Measurements from ENCODE around the gene PACRG.

The PACRG gene

DNA sequence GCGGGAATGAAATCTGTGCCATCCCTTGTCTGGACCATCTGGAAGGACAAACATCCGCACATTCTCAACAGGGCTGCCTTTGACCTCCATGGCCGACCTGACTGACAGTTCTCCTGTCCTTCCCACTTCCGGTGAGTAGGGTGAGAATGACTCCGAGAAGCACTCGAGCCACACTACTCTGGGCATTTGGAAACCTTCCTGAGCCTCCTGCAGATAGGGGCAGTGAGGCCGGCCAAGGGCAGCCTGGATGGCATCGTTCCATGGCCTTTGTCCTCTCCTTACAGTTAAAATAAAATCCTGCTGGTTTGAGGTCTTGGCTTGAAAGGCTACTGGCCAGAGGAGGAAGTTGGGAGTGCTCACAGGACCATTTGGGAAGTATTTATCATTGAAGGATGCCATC lies 615.8 kb downstream of the PACRG start:
- DNase-seq, result no peak

DNA sequence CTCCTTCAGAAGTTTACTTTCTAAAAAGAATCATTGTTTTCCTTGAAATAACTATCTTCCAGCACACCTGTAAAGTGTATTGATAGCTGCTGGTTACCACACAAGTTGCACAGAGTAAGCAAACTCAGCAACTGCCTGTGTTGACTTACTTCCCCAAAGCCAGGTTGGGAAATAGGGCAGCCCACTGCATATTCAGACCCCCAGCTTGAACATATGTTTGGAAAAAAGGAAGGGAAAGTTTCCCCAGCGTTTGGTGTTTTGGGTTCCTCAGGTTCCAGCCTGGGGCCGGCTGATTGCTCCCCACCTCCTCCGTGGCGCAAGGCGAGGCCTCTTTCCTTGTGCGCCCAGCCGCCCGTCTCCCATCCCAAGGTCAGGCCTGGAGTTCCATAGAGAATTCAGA lies 616.6 kb downstream of the PACRG start:
- DNase-seq, result no peak

DNA sequence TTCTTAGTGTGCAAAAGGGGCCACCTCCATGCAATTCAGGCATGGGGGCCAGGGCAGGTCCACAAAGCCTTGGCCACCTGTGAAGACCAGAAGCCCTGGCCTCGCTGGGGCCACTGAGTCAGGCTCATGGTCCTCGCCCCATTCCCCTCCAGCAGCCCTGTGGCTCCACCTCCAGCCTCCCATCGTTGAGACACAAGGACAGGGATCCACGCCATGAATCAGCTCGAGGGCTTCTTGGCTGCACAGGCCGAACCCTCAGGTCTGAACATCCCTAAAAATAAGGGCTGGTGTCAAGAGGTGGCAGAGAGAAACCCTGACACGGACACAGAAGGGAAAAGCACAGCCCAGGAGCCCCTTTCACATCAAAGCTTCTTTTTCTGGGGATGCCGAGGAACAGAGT lies 618.2 kb downstream of the PACRG start:
- no peak for DNase-seq

DNA sequence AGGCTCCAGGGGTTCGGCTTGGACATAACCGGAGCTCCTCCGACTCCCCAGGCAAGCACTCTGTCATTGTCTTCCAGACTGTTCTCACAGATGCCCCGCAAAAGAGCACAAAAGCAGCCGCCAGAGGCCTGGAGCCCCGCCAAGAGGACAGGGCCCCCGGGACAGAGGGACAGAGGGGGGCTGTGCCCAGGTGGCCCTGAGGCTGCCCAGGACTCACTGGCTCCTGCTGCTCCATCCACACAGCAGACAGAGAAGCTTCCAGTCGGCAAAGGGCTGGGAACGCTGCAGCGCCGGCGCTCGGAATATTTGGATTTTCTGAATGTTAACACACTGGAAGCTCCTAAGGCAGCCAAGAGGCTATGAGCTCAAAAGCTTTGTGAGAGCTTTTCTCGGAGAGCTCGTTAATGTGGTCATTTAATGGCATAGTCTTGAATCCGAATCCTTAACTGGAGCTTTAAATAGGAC lies 618.8 kb downstream of the PACRG start:
- DNase-seq, result no peak

DNA sequence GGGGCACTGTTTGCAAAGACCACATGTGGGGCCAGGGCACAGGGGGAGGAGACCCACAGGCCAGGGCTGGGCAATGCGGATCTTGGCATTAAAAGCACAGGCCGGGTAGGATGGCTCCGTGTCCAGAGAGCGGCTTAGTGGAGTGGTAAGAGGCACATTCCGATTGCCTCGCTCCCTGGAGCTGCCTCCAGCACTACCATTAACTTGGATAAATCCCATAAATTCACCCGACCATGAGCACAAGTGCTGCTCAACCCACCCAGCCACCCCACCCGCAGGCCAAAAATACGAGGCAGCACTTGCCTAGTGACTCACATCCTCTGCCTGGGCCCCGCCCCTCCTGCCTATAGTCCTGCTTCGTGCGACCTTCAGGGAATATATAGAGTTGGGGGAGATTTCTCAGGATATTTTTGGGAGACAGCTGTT lies 619.3 kb downstream of the PACRG start:
- DNase-seq, result no peak

DNA sequence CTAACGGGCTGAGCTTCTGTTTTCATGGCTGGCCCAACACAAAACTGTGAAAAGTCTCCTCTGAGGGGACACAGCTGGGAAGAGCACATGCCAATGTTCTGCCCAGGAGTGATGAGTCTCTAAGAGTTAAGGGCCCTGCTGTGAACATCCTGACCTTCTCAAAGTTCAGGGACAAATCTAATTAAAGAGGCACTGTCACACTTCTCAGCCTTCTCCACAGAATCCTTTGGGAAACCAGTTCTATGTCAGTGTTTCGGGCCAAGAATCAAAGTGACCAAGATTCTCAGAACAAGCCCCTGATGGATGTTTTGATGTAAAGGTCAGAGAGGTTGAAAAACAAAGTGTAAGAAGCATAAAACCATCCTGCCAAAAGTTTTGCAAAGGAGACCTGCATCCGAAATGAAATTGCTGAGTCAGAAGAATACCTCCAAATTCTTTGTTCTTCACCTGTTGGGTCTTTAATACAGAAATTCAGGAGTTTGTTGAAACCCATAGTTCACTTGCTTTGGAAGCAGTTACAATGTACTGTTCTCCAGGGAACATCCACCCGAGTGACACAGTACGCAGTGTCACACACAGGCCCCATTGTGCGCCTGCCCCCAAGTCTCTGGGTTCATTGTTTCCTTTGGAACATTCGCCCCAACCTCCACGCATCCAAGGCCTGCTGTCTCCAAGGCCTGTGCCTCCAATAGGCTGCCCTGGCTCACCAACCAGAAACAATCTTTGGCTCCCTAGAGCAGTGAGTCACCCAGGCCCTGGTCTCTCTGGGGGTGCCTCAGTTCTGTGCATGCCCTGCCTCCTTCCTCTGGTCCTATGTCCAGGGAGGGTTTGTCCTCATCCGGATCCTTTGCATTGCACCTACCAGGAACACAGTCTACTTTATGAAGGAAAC lies 621.3 kb downstream of the PACRG start:
- DNase-seq, result no peak

DNA sequence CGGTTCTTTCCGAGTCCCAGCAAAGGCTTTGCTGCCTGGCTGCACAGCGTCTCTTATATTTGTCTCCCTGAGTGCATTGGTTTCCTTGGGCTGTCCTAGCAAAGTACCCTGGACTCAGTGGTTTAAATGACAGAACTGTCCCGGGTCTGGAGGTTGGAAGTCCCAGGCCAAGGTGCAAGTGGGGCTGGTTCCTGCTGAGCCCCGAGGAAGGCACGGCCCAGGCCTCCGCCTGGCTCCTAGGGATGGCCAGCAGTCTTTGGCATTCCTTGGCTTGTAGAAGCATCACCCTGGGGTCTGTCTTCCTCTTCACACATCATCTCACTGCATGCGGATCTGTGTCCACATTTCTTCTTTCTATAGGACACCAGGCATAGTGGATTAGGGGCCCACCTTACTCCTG lies 621.9 kb downstream of the PACRG start:
- no peak for DNase-seq

DNA sequence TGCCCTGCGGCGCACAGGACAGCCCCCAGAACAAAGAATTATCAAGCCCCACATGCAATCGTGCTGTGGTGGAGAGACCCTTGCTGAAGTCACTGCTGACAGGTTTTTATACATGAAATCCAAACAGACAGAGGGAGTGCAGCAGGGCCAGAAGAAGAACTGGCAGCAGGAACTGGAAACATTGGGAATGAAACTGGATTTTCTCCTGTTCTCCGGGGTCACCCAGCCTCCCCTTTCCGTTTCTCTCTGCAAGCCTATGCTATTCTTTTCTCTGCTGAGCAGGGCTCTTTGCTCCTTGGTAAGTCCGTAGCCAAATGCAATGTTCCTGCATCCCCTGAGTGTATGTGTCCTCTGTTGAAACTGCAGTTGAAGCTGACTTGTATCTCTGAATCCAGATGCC lies 623.2 kb downstream of the PACRG start:
- no peak for DNase-seq

DNA sequence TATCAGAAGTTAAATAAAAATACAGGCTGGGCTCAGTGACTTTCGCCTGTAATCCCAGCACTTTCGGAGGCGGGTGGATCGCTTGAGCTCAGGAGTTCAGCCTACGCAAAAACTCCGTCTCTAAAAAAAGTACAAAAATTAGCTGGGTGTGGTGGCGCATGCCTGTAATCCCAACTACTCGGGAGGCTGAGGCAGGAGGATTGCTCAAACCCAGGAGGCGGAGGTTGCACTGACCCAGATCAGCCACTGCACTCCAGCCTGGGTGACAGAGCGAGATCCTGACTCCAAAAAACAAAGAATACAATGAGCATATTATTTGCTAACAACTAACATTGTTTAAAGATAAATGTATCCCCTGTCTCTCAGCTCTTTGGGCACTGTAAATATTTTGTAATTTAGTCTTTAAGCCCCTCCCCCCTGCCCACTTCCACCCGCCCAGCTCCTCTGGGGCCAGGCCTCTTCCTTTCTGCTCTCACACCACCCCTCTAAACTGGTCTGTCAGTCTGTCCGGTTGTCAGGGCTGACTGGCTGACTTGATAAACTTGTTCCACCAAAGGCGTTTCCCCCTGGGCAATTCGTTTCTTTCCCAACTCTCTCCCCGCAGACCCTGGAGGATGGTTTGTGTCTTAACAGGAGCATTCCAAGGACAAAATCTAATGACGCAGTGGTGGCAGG lies 624.4 kb downstream of the PACRG start:
- DNase-seq, result no peak

DNA sequence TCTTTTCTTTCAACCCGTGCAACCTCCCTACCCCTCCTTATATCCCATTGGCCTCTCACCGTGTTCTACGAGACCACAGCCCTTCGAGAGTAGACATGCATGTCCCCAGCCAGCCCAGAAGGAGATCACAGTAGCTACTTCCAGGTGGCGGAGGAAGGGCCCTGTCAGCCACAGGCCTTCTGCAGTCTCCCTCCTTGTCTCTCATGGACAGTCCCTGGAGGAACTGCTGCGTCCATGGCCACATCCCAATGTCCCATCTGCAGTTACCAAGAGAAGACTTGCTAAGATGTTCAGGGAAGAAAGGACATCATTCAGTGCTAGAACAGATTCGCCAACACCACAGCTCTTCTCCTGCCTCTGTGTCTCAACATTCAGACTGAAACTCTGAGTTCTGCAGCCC lies 625.2 kb downstream of the PACRG start:
- no peak for DNase-seq

DNA sequence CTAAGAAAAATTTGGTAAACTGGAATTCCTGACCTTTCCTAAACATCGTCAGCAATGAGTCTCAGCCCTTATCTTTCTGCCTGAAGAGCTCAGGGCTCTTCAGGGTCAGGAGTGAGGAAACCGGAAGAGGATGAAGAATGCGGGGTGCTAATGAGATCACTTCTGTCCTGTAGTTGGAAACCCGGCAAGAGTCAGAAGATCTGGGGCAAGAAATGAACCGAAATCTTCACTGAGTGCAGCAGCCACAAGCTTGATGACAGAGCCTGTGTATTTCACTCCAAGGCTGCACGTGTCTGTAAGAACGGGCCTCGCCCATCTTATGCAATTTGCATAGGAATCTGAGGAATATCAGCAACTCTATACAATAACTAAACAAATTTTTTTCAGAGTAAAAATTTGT lies 626.3 kb downstream of the PACRG start:
- DNase-seq, result no peak

DNA sequence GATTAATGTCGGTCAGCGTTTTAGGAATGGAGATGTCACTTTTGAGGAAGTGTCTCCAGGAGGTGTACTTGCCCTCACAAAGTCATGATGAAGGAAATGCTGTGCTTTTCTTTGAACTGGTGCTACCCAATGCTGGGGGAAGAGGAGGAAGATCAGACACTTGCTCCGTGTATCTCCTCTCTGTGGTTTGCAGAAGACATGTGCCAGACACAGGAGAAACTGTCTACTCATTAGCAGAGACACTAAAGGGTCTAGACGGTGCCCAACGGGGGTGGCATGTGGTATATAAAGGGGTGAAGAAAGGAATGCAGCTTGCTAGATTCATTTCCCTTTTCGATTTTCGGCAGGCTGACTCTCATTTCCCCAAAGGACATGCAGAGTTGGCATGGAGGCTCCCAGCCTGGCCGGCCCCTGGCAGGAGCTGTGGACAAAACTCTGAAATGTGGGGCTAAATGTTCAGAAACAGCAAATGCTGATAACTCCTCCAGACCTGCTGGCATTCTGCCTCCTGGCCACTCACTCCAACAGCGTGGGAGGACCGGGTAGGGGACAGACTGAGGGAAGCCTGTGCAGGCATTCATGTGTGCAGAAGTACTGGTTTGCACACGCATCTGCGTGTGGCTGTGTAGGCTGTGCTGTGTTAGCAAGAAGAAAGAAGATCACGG lies 627.1 kb downstream of the PACRG start:
- DNase-seq, result no peak

DNA sequence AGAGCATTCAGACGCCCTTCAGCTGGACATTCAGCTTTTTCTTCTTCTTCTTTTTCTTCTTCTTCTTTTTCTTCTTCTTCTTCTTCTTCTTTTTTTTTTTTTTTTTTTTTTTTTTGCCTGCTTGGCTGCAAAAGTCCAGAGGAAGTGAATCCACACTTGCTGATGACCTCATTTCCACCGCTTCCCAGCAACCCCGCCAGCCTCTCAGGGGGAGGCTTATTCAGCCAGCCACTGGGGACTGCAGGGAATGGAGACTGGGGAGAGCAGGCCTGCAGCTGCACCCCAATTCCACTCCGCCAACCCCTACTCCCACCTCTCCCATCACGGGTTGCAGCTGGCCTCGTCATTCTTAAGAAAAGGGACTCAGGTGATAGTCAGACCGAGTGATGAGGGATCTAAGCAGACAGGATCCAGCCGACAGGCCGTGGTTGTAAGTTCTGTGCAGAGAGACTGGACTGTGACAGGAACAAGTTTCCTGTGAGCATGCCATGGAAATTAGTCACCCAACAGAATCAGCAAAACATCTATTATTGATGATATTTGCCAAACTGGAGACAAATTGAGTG lies 627.7 kb downstream of the PACRG start:
- no peak for DNase-seq

DNA sequence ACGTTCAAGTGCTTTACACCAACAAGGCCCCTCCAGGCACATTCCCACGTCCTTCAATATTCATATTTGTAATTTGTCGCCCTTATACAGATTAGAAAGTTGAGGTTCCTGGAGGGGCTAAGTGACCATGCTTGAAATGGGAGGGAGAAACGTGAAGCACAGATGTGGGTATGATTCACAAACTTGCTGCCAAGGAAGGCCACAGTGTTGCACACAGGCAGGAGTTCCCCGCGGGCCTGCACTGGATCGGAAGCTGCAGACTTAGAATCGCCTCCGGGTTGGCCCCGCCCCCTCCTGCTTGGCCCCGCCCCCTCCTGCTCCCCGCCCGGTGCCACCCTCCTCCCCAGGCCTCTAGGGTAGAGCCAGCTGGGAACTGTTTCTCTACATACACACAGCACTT lies 628.5 kb downstream of the PACRG start:
- no peak for DNase-seq

DNA sequence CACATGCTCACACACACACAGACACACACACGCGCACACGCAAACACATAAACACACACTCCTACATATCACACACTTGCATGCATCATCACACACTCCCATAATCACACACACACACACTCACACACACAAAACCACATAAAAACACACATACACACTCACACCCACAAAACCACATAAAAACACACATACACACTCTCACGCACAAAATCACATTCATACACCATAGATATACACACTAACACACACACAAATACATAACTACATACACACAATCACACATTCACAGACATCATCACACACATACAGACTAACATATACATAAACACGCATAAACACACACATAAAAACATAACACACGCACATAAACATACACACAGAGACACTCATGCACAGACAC lies 629.0 kb downstream of the PACRG start:
- no peak for DNase-seq

DNA sequence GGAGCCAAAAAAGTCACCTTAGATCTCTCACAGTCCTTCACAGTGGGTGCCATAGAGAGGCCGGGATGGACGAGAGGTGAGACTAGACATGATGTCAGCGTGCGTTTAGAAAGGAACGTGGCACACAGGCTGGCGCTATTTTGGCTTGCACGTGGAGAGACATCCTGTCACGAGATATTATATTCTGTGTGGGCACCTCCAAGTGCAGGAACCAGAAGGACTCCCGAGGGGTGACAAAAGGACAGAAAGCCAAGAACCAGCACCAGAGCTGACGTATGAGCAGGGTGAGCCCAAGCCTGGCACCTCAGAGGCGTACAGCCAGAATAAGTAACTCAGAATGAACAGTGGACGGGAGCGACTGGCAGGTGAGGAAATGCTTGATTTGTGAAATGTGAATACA lies 636.9 kb downstream of the PACRG start:
- no peak for DNase-seq
